Breast epithelium (tissue), 3 donors: ENCODE results near the gene SLC2A4RG.

Source experiments
- CTCF ChIP-seq, 3 donors: fragments of 450-650 bp; IDR thresholded peaks; one replicate each; pipeline ENCODE4 v1.5.1; 2016 to 2017; ENCODE audit warnings: antibody characterized with exemption in 3 of 3, mild to moderate bottlenecking in 3 of 3, moderate library complexity in 3 of 3
- POLR2A ChIP-seq: fragments of 450-650 bp; IDR thresholded peaks from one replicate; pipeline ENCODE4 v1.6.1; 2016; ENCODE audit warnings: antibody characterized with exemption, mild to moderate bottlenecking, moderate library complexity
- POLR2AphosphoS5 ChIP-seq, 3 donors: sonication (generic); formaldehyde crosslinking; IDR thresholded peaks; one replicate each; pipeline ENCODE4 v1.6.1; 2017; ENCODE audit warnings: antibody characterized with exemption in 3 of 3

GRCh38 chr20:63691711-63692435, 47.7 kb upstream of the SLC2A4RG start:
- TF ChIP-seq CTCF (IDR thresholded peaks at IDR 0.05) (no peak), POLR2AphosphoS5 (IDR thresholded peaks at IDR 0.05) (no peak), POLR2A (no peak)
